GM18517 (cell line): Measurements from ENCODE around the gene IGIP.

Experiments used
- ATAC-seq: cut with Tn5 transposase; IDR thresholded peaks from one replicate; pipeline ENCODE4 v1.9.1; 2021; ENCODE audit warnings: mild to moderate bottlenecking, moderate library complexity; ENCODE audit not compliant: unreplicated experiment

Gene IGIP

DNA sequence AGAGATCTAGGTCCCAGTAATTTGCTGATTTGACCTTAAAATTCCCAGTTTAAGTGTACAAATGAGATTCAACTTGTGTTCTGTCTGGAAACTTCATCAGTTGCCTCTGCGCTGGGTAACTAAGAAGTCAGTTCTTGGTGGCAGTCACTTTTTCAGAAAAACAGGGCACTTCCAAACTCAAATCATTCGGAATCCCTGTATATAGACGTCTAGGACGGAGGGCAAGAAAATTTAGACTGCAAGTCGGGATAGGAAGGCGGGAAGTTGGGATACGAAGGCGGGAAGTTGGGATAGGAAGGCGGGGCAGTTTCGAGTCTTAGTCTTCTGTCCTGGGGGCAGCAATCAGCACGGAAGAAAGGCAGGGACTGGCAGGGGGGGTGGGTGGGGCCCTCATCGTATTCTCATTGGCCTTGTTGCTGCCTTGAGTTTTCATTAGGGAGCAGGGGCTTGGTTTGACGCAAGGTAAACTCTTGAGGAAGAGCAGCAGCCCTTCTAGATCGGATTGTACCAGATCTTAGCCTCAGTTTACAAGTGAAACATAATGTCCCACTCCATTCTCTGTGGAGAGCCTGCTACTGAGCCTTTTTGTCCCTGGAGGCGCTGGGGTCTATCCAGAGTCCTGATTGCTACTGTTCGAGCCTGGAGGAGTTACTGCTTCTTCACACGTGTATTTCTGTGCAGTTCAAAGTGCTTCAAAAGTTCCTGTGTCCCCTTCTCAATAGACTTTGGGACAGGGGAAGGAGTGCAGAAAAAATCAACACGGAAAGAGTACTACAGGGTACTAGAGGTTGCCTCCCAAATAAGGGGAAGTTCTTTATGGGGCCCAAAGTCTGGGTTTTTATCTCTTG is 14.5 kb upstream of the IGIP start:
- ATAC-seq: no peak

GRCh38 chr5:140111859-140112551 is 13.7 kb upstream of the IGIP start:
- no peak for ATAC-seq

- no peak for ATAC-seq
Measured at GRCh38 chr5:140112685-140113179, 13.0 kb upstream of the IGIP start.

GRCh38 chr5:140113180-140113698 is 12.5 kb upstream of the IGIP start:
- peak; percentile 1 for ATAC-seq

DNA sequence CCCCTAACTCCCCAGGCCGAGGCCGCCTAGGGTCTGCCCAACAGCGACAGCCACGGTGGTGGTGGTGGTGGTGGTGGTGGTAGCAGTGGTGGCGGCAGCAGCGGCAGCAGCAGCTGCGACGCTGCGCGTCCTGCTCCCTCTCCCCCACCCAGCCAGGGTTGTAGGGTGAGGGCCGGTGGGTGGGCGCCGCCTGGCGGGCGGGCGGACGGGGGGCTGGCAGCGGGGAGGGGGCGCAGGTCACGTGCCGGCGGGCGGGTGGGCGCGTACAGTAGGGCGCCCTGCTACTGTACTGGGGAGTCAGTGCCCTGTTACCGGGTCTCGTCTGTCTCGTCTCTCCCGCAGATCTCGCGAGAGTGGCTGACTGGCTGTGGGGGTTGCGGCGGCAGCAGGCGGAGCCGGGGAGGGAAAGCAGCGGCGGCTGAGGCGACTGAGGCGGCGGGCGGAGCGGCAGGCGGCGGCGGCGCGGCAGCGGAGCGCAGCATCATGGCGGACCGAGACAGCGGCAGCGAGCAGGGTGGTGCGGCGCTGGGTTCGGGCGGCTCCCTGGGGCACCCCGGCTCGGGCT is 12.0 kb upstream of the IGIP start, which contains the start of gene PURA:
TSS of gene PURA (plus strand) at position 411 of the 565 bp plus-strand sequence. CDS start at position 484, 73 bp downstream.
- peak; percentile 83 for ATAC-seq

GRCh38 chr5:140114341-140115185 is 11.2 kb upstream of the IGIP start:
- peak; percentile 39 for ATAC-seq

DNA sequence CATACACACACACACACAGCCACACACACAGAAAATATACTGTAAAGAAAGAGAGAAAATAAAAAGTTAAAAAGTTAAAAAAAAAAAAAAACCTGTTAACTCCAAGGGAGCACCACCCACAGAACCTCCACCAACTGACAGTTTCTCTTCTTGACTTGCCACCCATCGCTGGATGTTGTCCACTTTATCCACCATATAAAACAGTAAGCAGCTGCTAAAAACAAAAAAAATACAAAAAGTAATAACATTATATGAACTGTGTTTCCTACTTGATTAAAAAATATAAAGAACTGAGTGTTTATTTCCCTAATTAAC is 10.6 kb upstream of the IGIP start:
- ATAC-seq: no peak

- no peak for ATAC-seq
Measured at GRCh38 chr5:140116716-140117115, 9.0 kb upstream of the IGIP start.

DNA sequence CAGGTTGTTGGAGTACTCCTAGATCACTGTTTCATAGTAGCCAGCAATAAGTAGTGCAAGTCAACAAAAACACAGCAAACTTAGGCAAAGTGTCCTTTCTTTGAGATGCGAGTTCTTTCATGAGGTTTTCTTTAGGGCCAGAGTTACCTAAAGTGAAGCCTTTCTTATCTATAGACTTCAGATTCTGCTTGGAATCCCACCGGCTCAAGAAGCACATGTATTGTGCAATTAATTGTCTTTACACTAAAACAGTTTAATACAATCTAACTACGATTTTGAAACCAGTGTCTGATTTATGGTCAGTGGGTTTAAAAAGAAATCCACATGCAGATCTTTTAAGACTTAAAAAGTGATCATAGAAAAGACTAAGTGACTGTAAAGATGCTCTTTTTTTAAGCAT is 8.2 kb upstream of the IGIP start:
- ATAC-seq: no peak

- no peak for ATAC-seq
Measured at GRCh38 chr5:140118302-140118936, 7.3 kb upstream of the IGIP start.

DNA sequence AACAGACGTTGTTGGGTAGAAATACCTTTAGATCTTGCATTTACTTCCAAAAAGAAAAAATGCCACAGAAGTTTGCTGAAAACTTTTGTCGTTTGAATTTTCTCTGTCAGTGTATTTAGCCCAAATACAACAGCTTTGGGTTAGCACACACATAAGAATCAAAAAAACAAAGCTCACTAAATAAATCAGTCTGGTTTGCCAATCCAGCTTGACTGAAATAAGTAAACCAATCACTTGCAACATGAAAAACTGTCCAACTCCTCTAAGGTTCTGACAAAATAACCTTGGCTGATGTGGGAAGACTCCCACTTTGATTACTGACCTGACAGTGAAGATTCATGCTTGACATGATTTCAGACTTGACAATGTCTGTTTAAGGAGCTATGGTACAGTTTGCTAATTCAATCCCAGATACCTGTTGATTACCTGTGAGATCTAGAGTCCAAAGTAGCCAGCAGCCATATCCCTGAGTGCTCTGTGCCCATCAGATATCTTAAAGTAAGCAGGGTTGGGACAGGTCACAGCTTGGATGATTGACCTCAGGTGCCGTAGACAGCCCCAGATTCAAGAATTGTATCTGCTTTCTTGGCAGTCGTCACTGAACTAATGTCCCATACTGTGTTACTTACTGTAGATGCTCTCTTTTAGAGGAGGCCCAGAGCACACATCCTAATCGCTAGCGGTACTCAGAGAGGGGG is 727 bp downstream of the IGIP start:
- ATAC-seq: no peak

DNA sequence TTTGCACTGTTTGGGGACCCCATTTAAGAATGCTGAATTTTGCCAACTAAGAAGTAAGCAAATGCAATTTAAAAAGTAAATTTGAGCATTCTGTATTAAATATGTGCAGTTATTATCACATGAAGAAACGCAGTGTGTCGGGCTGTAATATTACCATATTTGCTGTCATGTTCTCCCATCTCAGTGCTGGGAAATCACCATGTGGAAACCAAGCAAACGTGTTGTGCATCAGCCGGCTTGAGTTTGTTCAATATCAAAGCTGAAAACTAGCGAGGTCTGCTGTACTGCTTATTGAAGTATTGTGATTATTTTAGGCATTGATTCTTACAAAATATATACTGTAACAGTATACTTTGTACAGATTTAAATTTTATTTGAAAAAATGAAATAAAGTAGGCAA is 2.6 kb downstream of the IGIP start:
- ATAC-seq: no peak

- no peak for ATAC-seq
Measured at GRCh38 chr5:140130949-140131733, 5.4 kb downstream of the IGIP start.

DNA sequence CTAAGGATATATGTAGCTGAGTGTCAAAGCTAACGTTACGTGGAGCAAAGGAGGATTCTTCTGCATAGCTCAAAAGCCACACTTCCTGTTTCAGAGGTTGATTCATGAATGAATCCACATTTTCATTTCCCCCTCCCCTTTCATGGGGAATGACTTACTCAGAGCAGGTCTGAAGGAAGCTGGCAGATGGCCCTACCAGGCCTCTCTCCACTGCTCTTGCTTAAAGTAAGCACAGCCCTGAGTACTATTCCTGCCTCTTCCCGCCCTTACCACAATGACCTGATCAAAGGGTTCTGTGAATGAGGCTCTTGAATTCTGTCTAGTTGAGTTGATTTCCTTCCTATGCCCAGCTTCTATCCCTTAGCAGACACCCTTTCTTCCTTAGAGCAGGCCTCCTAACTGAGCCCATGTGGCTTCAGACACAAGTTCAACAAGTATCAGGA is 6.3 kb downstream of the IGIP start:
- no peak for ATAC-seq

- no peak for ATAC-seq
Measured at GRCh38 chr5:140133514-140134167, 7.9 kb downstream of the IGIP start.

DNA sequence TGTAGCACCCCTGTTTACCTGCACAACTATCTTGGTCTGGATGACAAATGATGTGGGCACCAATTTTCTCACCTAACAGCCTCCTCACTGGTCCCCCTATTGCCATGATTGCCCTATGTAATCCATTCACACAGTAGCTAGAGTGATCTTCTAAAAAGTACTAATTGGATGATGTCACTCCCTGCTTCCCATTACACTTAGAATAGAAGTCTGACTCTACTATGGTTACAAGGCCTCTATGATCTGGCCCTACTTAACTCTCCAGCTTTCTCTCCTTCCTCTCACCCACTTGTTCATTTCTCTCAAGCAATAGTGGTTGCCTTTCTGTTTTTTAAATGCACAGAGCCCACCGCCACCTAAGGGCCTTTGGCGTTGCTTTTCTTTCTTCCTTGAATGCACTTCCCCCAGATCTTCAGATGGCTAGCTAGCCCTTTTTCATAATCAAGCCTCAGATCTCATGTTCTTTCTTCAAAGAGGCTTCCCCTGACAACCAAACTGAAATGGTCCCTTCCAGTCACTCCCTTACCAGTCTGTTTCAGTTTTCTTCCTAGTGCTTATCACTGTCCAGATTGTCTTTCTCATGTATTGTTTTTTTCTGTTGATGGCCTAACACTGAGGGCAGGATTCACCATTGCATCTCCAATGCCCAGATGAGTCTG is 8.7 kb downstream of the IGIP start:
- ATAC-seq: no peak

- no peak for ATAC-seq
Measured at GRCh38 chr5:140135127-140135526, 9.4 kb downstream of the IGIP start.

DNA sequence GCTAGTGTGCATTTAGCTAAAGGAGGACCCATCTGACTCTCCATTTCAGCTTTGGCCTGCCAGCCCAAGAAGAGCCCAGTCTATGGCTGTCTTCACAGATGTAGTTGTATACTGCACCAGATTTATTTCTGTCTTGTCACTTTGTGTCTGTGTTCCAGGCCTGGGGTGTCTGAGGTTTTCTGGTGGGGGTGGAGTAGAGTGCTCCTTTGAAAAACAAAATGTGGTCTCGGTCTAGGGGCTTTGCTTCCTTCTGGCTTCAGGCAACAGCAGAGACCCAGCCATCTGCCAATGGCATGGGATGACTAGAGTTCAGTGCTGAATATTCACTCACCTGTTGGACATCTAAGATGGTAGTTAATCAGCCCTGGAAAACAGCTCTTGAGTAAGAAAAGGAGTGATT is 10.9 kb downstream of the IGIP start:
- no peak for ATAC-seq
